Muscle of back (tissue), 11 donors: ENCODE measurements around the gene ZFP14. TPM values are rescaled to one million over a fixed set of nuclear protein-coding genes. Genes with fewer than 3 reads are reported as not detected.
"Not testable (repeated sequence)": the region's sequence is repeated elsewhere in the genome, so short reads cannot be mapped to it uniquely, and the experiment has no call there.

Experiments used
- DNase-seq, 3 donors: peaks; one replicate each; pipeline versions ENCODE4 v3.0.0 to v3.0.0-alpha.2; 2013
- polyA plus RNA-seq, 10 donors: library from polyadenylated mRNA; unstranded; fragments of 120-200 nt; gene quantifications; one replicate each; pipeline ENCODE4 v1.2.1, GENCODE V29; 2013; ENCODE audit not compliant: insufficient read length in 10 of 10

ZFP14 gene
- polyA plus RNA-seq, 10 donors = 4.3 to 8.2 (median 6.1) TPM

- peak; percentile 95 to 97 (median 96) for DNase-seq
These were observed 47.4 kb downstream of the ZFP14 start for GRCh38 chr19:36331353-36332228.

GRCh38 chr19:36330216-36330615, 48.8 kb downstream of the ZFP14 start:
- DNase-seq = no peak

GRCh38 chr19:36329534-36329933, 49.5 kb downstream of the ZFP14 start:
- DNase-seq = not testable (repeated sequence)

- not testable (repeated sequence) for DNase-seq
These were observed 52.4 kb downstream of the ZFP14 start for GRCh38 chr19:36326649-36327048.

- not testable (repeated sequence) for DNase-seq
These were observed 63.8 kb downstream of the ZFP14 start for GRCh38 chr19:36315164-36315563.

GRCh38 chr19:36314053-36314452, 64.9 kb downstream of the ZFP14 start:
- not testable (repeated sequence) for DNase-seq

- not testable (repeated sequence) for DNase-seq
These were observed 67.8 kb downstream of the ZFP14 start for GRCh38 chr19:36311098-36311760.

GRCh38 chr19:36310416-36310990, 68.5 kb downstream of the ZFP14 start:
- not testable (repeated sequence) for DNase-seq

GRCh38 chr19:36309759-36310158, 69.2 kb downstream of the ZFP14 start:
- DNase-seq = not testable (repeated sequence)

GRCh38 chr19:36309309-36309708, 69.7 kb downstream of the ZFP14 start:
- peak in 1 of 3 donors; percentile 19 for DNase-seq

GRCh38 chr19:36292317-36292716, 86.7 kb downstream of the ZFP14 start:
- not testable (repeated sequence) for DNase-seq

Other genes with a start within 250 kb of the ZFP14 start
- 100 to 1,000 TPM; 460 to 557 (median 508) TPM for gene CAPNS1, start 239.1 kb downstream of the ZFP14 start, polyA plus RNA-seq
- gene COX7A1, start 226.8 kb downstream of the ZFP14 start, polyA plus RNA-seq = 100 to 1,000 TPM; 182 to 264 (median 219) TPM
- gene ZNF565, start 164.5 kb downstream of the ZFP14 start, polyA plus RNA-seq = 1 to 10 TPM; 4.3 to 7.9 (median 6.6) TPM
- 10 to 100 TPM; 55.7 to 79.3 (median 72.1) TPM for gene ZNF146, start 164.1 kb downstream of the ZFP14 start, polyA plus RNA-seq
- gene ZFP82, start 39.4 kb upstream of the ZFP14 start, polyA plus RNA-seq = 10 to 100 TPM in 3 of 10 donors, 1 to 10 TPM in 7; 8.2 to 11.4 (median 9.4) TPM
- gene ZNF566, start 110.4 kb upstream of the ZFP14 start, polyA plus RNA-seq = 10 to 100 TPM in 7 of 10 donors, 1 to 10 TPM in 3; 8.0 to 13.2 (median 10.3) TPM
- 10 to 100 TPM; 10.1 to 16.4 (median 14.0) TPM for gene ZNF260, start 149.1 kb upstream of the ZFP14 start, polyA plus RNA-seq
- 10 to 100 TPM in 8 of 10 donors, 1 to 10 TPM in 2; 8.5 to 23.8 (median 15.0) TPM for gene ZNF529, start 194.1 kb upstream of the ZFP14 start, polyA plus RNA-seq
- 10 to 100 TPM in 5 of 10 donors, 1 to 10 TPM in 5; 5.3 to 15.2 (median 9.1) TPM for gene ZNF382, start 226.1 kb upstream of the ZFP14 start, polyA plus RNA-seq